H1 (cell line): ENCODE measurements around the gene C3orf85. TPM values are rescaled to one million over a fixed set of nuclear protein-coding genes. Genes with fewer than 3 reads are reported as not detected.

Experiments used
- CTCF ChIA-PET: fragments of 300-600 bp; sonication (Branson Sonifier 250); formaldehyde crosslinking; loops from one replicate; lab custom pipeline; 2021; ENCODE audit not compliant: partially characterized antibody; lab: Charles Lee
- POLR2A ChIA-PET: fragments of 300-600 bp; sonication (Branson Sonifier 250); formaldehyde crosslinking; loops from one replicate; lab custom pipeline; 2021; ENCODE audit warnings: inconsistent platforms; ENCODE audit not compliant: partially characterized antibody; lab: Charles Lee
- DNase-seq, 2 experiments: peaks; one replicate each; pipeline versions ENCODE4 v3.0.0 to v3.0.0-alpha.2; 2010 to 2022; ENCODE audit warnings: low spot score in 2 of 2, low read depth in 1 of 2, mixed read lengths in 1 of 2
- FAIRE-seq: peaks from 2 replicates; lab custom pipeline; 2011; peaks lifted over from hg19 to GRCh38; lab: Jason Lieb, UNC
- H2AFZ ChIP-seq: 2 replicates; pipeline ENCODE4 v1.8.1; 2012; ENCODE audit warnings: low read length, inconsistent platforms
- H2AK5ac ChIP-seq: 2 replicates; pipeline ENCODE4 v1.6.1; 2013; ENCODE audit warnings: low read depth, low read length
- H2BK120ac ChIP-seq: replicated peaks from 2 replicates; pipeline ENCODE3; 2013; ENCODE audit warnings: low read depth, low read length, inconsistent platforms
- H2BK12ac ChIP-seq: 2 replicates; pipeline ENCODE4 v1.6.1; 2013; ENCODE audit warnings: low read depth, low read length
- H2BK15ac ChIP-seq: 2 replicates; pipeline ENCODE4 v1.6.1; 2013; ENCODE audit warnings: low read length
- H2BK20ac ChIP-seq: 2 replicates; pipeline ENCODE4 v1.6.1; 2013; ENCODE audit warnings: low read length
- H2BK5ac ChIP-seq: 2 replicates; pipeline ENCODE4 v1.6.1; 2013; ENCODE audit warnings: low read depth, low read length
- H3K14ac ChIP-seq: 2 replicates; pipeline ENCODE4 v1.6.1; 2013; ENCODE audit warnings: inconsistent platforms; ENCODE audit not compliant: insufficient read length
- H3K18ac ChIP-seq: 2 replicates; pipeline ENCODE4 v1.6.1; 2013; ENCODE audit warnings: low read length; ENCODE audit errors: extremely low read depth
- H3K23ac ChIP-seq: 2 replicates; pipeline ENCODE4 v1.6.1; 2013; ENCODE audit warnings: inconsistent platforms; ENCODE audit not compliant: insufficient read length
- H3K23me2 ChIP-seq: 2 replicates; pipeline ENCODE4 v1.6.1; 2013; ENCODE audit warnings: low read depth, low read length
- H3K27ac ChIP-seq: 2 replicates; pipeline ENCODE4 v1.6.1; 2011; ENCODE audit warnings: low read depth, low read length, inconsistent platforms
- H3K27me3 ChIP-seq, 4 experiments: replicated peaks in 1 of 4; 1 replicate in 1 of 4; 2 replicates in 3 of 4; pipeline versions ENCODE4 v1.6.1 to v1.8.1; 2011 to 2013; ENCODE audit warnings: low read length in 3 of 4, mild to moderate bottlenecking in 3 of 4, inconsistent platforms in 2 of 4, mixed read lengths in 2 of 4, moderate library complexity in 1 of 4; ENCODE audit not compliant: control insufficient read depth in 3 of 4, insufficient read depth in 3 of 4; ENCODE audit errors: extremely low read depth in 1 of 4
- H3K36me3 ChIP-seq, 4 experiments: 2 replicates each; pipeline versions ENCODE4 v1.6.1 to v1.8.1; 2011 to 2013; ENCODE audit warnings: mild to moderate bottlenecking in 4 of 4, low read length in 3 of 4, moderate library complexity in 2 of 4, control low read depth in 1 of 4, inconsistent platforms in 1 of 4; ENCODE audit not compliant: insufficient read depth in 4 of 4, control insufficient read depth in 2 of 4
- H3K4ac ChIP-seq: replicated peaks from 2 replicates; pipeline ENCODE3; 2013; ENCODE audit warnings: low read length, low read depth, mixed read lengths, inconsistent platforms; ENCODE audit not compliant: insufficient read length
- H3K4me1 ChIP-seq, 4 experiments: replicated peaks in 1 of 4; 1 replicate in 1 of 4; 2 replicates in 3 of 4; pipeline versions ENCODE4 v1.6.1 to v1.8.1; 2011 to 2013; ENCODE audit warnings: low read length in 3 of 4, inconsistent platforms in 2 of 4, mixed read lengths in 1 of 4; ENCODE audit not compliant: insufficient read depth in 4 of 4, control insufficient read depth in 3 of 4
- H3K4me2 ChIP-seq, 2 experiments: 2 replicates each; pipeline versions ENCODE4 v1.6.1 to v1.8.1; 2011 to 2013; ENCODE audit warnings: low read depth in 2 of 2, low read length in 2 of 2, control low read depth in 1 of 2, inconsistent platforms in 1 of 2, mild to moderate bottlenecking in 1 of 2; ENCODE audit not compliant: insufficient read depth in 1 of 2
- H3K4me3 ChIP-seq, 4 experiments: fragments of 200-600, 300-600 bp in 1 of 4; sonication (generic), shearing (Covaris generic), sonication (Bioruptor Twin) in 1 of 4; 2 replicates each; pipeline versions ENCODE4 v1.5.1 to v1.8.1; 2011 to 2016; ENCODE audit warnings: low read length in 4 of 4, low read depth in 3 of 4, control low read depth in 2 of 4, inconsistent platforms in 2 of 4, mild to moderate bottlenecking in 2 of 4, mixed read lengths in 1 of 4, moderate library complexity in 1 of 4; ENCODE audit not compliant: insufficient read depth in 2 of 4; ENCODE audit errors: extremely low read depth in 1 of 4
- H3K56ac ChIP-seq: replicated peaks from 2 replicates; pipeline ENCODE3; 2013; ENCODE audit warnings: low read depth, mild to moderate bottlenecking, mixed read lengths, low read length, inconsistent platforms; ENCODE audit not compliant: insufficient read length
- H3K79me1 ChIP-seq: 2 replicates; pipeline ENCODE4 v1.6.1; 2013; ENCODE audit warnings: low read depth, low read length, control low read depth
- H3K79me2 ChIP-seq, 2 experiments: 2 replicates each; pipeline versions ENCODE4 v1.6.1 to v1.8.1; 2012 to 2013; ENCODE audit warnings: low read length in 2 of 2, mild to moderate bottlenecking in 2 of 2, inconsistent platforms in 1 of 2; ENCODE audit not compliant: insufficient read depth in 2 of 2, control insufficient read depth in 1 of 2
- H3K9ac ChIP-seq, 4 experiments: replicated peaks in 1 of 4; 1 replicate in 1 of 4; 2 replicates in 3 of 4; pipeline versions ENCODE4 v1.6.1 to v1.8.1; 2011 to 2013; ENCODE audit warnings: low read depth in 3 of 4, low read length in 3 of 4, control low read depth in 2 of 4, mild to moderate bottlenecking in 2 of 4, moderate library complexity in 2 of 4, inconsistent platforms in 1 of 4; ENCODE audit errors: extremely low read depth in 1 of 4
- H3K9me3 ChIP-seq, 2 experiments: 2 replicates each; pipeline versions ENCODE4 v1.6.1 to v1.8.1; 2012 to 2013; ENCODE audit warnings: mild to moderate bottlenecking in 2 of 2, moderate library complexity in 2 of 2, control low read depth in 1 of 2, inconsistent platforms in 1 of 2, low read depth in 1 of 2, low read length in 1 of 2, mixed read lengths in 1 of 2; ENCODE audit not compliant: insufficient read depth in 2 of 2
- H4K20me1 ChIP-seq, 2 experiments: replicated peaks in 1 of 2; 2 replicates each; pipeline versions ENCODE3 to v1.8.1; 2011 to 2013; ENCODE audit warnings: inconsistent platforms in 2 of 2, low read length in 2 of 2, mild to moderate bottlenecking in 1 of 2; ENCODE audit not compliant: insufficient read depth in 2 of 2, control insufficient read depth in 1 of 2
- H4K5ac ChIP-seq: 2 replicates; pipeline ENCODE4 v1.6.1; 2013; ENCODE audit warnings: low read length, low read depth, mixed read lengths, inconsistent platforms; ENCODE audit not compliant: insufficient read length
- H4K8ac ChIP-seq: 2 replicates; pipeline ENCODE4 v1.8.0; 2013; ENCODE audit warnings: mild to moderate bottlenecking, moderate library complexity, low read length, inconsistent platforms; ENCODE audit not compliant: insufficient read depth; ENCODE audit errors: extremely low read depth
- H4K91ac ChIP-seq: replicated peaks from 2 replicates; pipeline ENCODE3; 2013; ENCODE audit warnings: low read length, mixed read lengths, inconsistent platforms; ENCODE audit not compliant: insufficient read length
- ATF2 ChIP-seq: IDR thresholded peaks from 2 replicates; pipeline ENCODE4 v1.6.1; 2012; ENCODE audit warnings: low read length, inconsistent platforms
- BCL11A ChIP-seq, 2 experiments: IDR thresholded peaks; one replicate each; pipeline ENCODE4 v1.6.1; 2011; ENCODE audit warnings: low read depth in 2 of 2, low read length in 2 of 2, mild to moderate bottlenecking in 2 of 2
- CREB1 ChIP-seq: IDR thresholded peaks from 2 replicates; pipeline ENCODE4 v1.6.1; 2012; ENCODE audit warnings: inconsistent platforms
- CTBP2 ChIP-seq: IDR thresholded peaks from 2 replicates; pipeline ENCODE4 v1.7.0; 2011; ENCODE audit warnings: borderline replicate concordance, mild to moderate bottlenecking, moderate library complexity, mixed read lengths, low read length; ENCODE audit not compliant: insufficient read depth, insufficient read length
- GABPA ChIP-seq: IDR thresholded peaks from 2 replicates; pipeline ENCODE4 v1.6.1; 2011; ENCODE audit warnings: mild to moderate bottlenecking, low read length, moderate library complexity, borderline replicate concordance; ENCODE audit not compliant: insufficient read depth
- HDAC6 ChIP-seq: IDR thresholded peaks from one replicate; pipeline ENCODE4 v1.7.1; 2012; ENCODE audit warnings: low read depth, mild to moderate bottlenecking, inconsistent platforms, low read length, moderate library complexity
- POLR2AphosphoS5 ChIP-seq: IDR thresholded peaks from 2 replicates; pipeline ENCODE4 v1.6.1; 2011; ENCODE audit warnings: low read depth, low read length
- RAD21 ChIP-seq, 2 experiments: IDR thresholded peaks in 1 of 2; conservative IDR thresholded peaks in 1 of 2; 2 replicates each; pipeline ENCODE4 v1.6.1; 2011; ENCODE audit warnings: low read depth in 2 of 2, low read length in 2 of 2, improper control_type of control experiment in 1 of 2, inconsistent platforms in 1 of 2, mild to moderate bottlenecking in 1 of 2, moderate library complexity in 1 of 2
- RFX5 ChIP-seq: IDR thresholded peaks from 2 replicates; pipeline ENCODE4 v1.6.1; 2011; ENCODE audit warnings: low read depth, low read length, improper control_type of control experiment, borderline replicate concordance
- SP1 ChIP-seq: IDR thresholded peaks from 2 replicates; pipeline ENCODE4 v1.6.1; 2011; ENCODE audit warnings: low read depth, low read length
- SRF ChIP-seq: IDR thresholded peaks from 2 replicates; pipeline ENCODE4 v1.6.1; 2011; ENCODE audit warnings: mild to moderate bottlenecking, low read depth, low read length, moderate library complexity
- WGBS, 2 experiments: shearing (Covaris generic) in 1 of 2; methylation state at CpG; one replicate each; pipeline versions ENCODE4 v1.1.6 to v1.1.7; 2013 to 2015; ENCODE audit warnings: low lambda C conversion rate in 2 of 2, mixed read lengths in 2 of 2, inconsistent platforms in 1 of 2, low coverage in 1 of 2, missing lambda C conversion rate in 1 of 2; ENCODE audit not compliant: insufficient replicate concordance in 2 of 2, insufficient coverage in 1 of 2, insufficient read length in 1 of 2; ENCODE audit errors: extremely low coverage in 1 of 2, missing lambda C conversion rate in 1 of 2; 5-methylcytosine and 5-hydroxymethylcytosine counted together
- polyA plus RNA-seq, 7 experiments: library from polyadenylated mRNA; depleted of rRNA in 3 of 7; stranded (reverse) in 5 of 7; unstranded in 2 of 7; fragments of >200 nt in 5 of 7; fragments of 200-250 nt in 2 of 7; gene quantifications; 1 replicate in 5 of 7; 2 replicates in 1 of 7; 4 replicates in 1 of 7; pipeline versions ENCODE4 v1.2.1 to v1.2.3, GENCODE V29; 2011 to 2013; ENCODE audit warnings: missing spikeins in 2 of 7, mixed read lengths in 2 of 7
- total RNA-seq: library from RNA; stranded (reverse); fragmentation: NEBNext Ultra II Directional; extraction: Animal tissue kit (Norgen Biotek cat#: 25700); gene quantifications from 2 replicates; pipeline ENCODE4 v1.2.1, GENCODE V29; 2021
- TF ChIP-seq, protein P1 (sequence below): IDR thresholded peaks from 2 replicates; pipeline ENCODE4 v1.6.1; 2011; ENCODE audit warnings: low read length, improper control_type of control experiment

The C3orf85 gene
- total and polyA plus RNA-seq, 2 of the 8 experiments (the other 6 are each of a cell fraction or from before 2014, with no cell fraction given): not detected

GRCh38 chr3:109115451-109115850 is 21.1 kb upstream of the C3orf85 start:
- H4K20me1 ChIP-seq: no peaks in the 10 kb centered on the region
- no peak overlapping the region for H2AK5ac ChIP-seq
- H3K36me3 ChIP-seq: no peaks in the 10 kb centered on the region
- H3K56ac ChIP-seq: no peak overlapping the region
- 76% methylated on average over 2 of the region's 2 CpGs; no CpG with 5 or more reads in 1 of the 2 experiments for WGBS, 2 experiments
- no peak overlapping the region for H3K4me2 ChIP-seq
- no peak overlapping the region for H2BK120ac ChIP-seq
- H3K18ac ChIP-seq: no peak overlapping the region
- H2BK12ac ChIP-seq: no peak overlapping the region
- no peaks in the 10 kb centered on the region for H3K27me3 ChIP-seq
- H3K23ac ChIP-seq: no peak overlapping the region
- no peak overlapping the region for H2AFZ ChIP-seq
- no peak overlapping the region for H3K14ac ChIP-seq
- H2BK5ac ChIP-seq: no peak overlapping the region
- no peak overlapping the region for H4K91ac ChIP-seq
- H4K8ac ChIP-seq: no peak overlapping the region
- CTCF ChIA-PET: interaction anchor here (0.6 to 2.5 kb wide), 4 partner anchors 17 to 1100 kb away, joined by 3 to 7 read pairs (median 4); no protein-coding TSS in a partner anchor
- H3K23me2 ChIP-seq: no peaks in the 10 kb centered on the region
- H3K4me1 ChIP-seq: no peaks in the 10 kb centered on the region
- H3K9ac ChIP-seq: no peak overlapping the region
- DNase-seq: no peak
- no peak overlapping the region for H3K4ac ChIP-seq
- H3K27ac ChIP-seq: no peak overlapping the region
- no peaks in the 10 kb centered on the region for H3K9me3 ChIP-seq
- POLR2A ChIA-PET: no interaction called here
- no peak overlapping the region for H2BK20ac ChIP-seq
- no peak for FAIRE-seq
- no peak overlapping the region for H4K5ac ChIP-seq
- no peaks in the 10 kb centered on the region for H3K79me1 ChIP-seq
- no peak overlapping the region for H3K4me3 ChIP-seq
- H2BK15ac ChIP-seq: no peak overlapping the region
- H3K79me2 ChIP-seq: no peaks in the 10 kb centered on the region
- TF ChIP-seq ATF2 (no peak), RFX5 (no peak), CREB1 (no peak), CTBP2 (no peak), BCL11A (IDR thresholded peaks at IDR 0.05; ENCODE audit: low read depth in 2 of 2, low read length in 2 of 2) (no peak), RAD21 (IDR thresholded peaks at IDR 0.05 in 1 of 2, conservative IDR thresholded peaks at IDR 0.05 in 1 of 2; ENCODE audit: low read depth in 2 of 2, low read length in 2 of 2) (no peak), SP1 (no peak), POLR2AphosphoS5 (no peak), SRF (no peak), GABPA (no peak), HDAC6 (no peak)
- TF ChIP-seq, protein P1, sequence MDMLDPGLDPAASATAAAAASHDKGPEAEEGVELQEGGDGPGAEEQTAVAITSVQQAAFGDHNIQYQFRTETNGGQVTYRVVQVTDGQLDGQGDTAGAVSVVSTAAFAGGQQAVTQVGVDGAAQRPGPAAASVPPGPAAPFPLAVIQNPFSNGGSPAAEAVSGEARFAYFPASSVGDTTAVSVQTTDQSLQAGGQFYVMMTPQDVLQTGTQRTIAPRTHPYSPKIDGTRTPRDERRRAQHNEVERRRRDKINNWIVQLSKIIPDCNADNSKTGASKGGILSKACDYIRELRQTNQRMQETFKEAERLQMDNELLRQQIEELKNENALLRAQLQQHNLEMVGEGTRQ: no peak
